HPDE6-E6E7 (cell line): ENCODE data around the gene CD79B.
"Not testable (repeated sequence)": the region's sequence is repeated elsewhere in the genome, so short reads cannot be mapped to it uniquely, and the experiment has no call there.

Experiments used
- DNase-seq: peaks from one replicate; pipeline ENCODE4 v3.0.0; 2011; ENCODE audit warnings: missing footprints; ENCODE audit errors: extremely low spot score

The CD79B gene

GRCh38 chr17:63933598-63933997 lies 1.5 kb upstream of the CD79B start:
- DNase-seq: no peak

GRCh38 chr17:63932721-63933120 lies 590 bp upstream of the CD79B start:
- no peak for DNase-seq

GRCh38 chr17:63930951-63931575 lies 1.1 kb downstream of the CD79B start:
- no peak for DNase-seq

- DNase-seq: no peak
Observed at GRCh38 chr17:63929860-63930766, 2.0 kb downstream of the CD79B start.

GRCh38 chr17:63928966-63929695 lies 3.0 kb downstream of the CD79B start:
- DNase-seq: no peak

GRCh38 chr17:63928172-63928666 lies 3.9 kb downstream of the CD79B start:
- DNase-seq: no peak

- no peak for DNase-seq
Observed at GRCh38 chr17:63927464-63928171, 4.5 kb downstream of the CD79B start.

GRCh38 chr17:63926164-63926563 lies 6.0 kb downstream of the CD79B start:
- no peak for DNase-seq

GRCh38 chr17:63925615-63926014 lies 6.5 kb downstream of the CD79B start:
- no peak for DNase-seq

- DNase-seq: not testable (repeated sequence)
Observed at GRCh38 chr17:63922402-63922801, 9.7 kb downstream of the CD79B start.

- not testable (repeated sequence) for DNase-seq
Observed at GRCh38 chr17:63920779-63921178, 11.4 kb downstream of the CD79B start.

GRCh38 chr17:63920050-63920449 lies 12.1 kb downstream of the CD79B start:
- not testable (repeated sequence) for DNase-seq

GRCh38 chr17:63919311-63919723 lies 12.8 kb downstream of the CD79B start:
- peak; percentile 82 for DNase-seq

GRCh38 chr17:63918789-63919305 lies 13.3 kb downstream of the CD79B start, which contains the start of gene GH1:
Gene GH1 (minus strand): TSS chr17:63918839. CDS start chr17:63918776, 63 bp downstream.
- DNase-seq: not testable (repeated sequence)

GRCh38 chr17:63918305-63918704 lies 13.8 kb downstream of the CD79B start:
- DNase-seq: no peak

- DNase-seq: no peak
Observed at GRCh38 chr17:63917646-63918045, 14.5 kb downstream of the CD79B start.

GRCh38 chr17:63917206-63917605 lies 14.9 kb downstream of the CD79B start:
- not testable (repeated sequence) for DNase-seq

- no peak for DNase-seq
Observed at GRCh38 chr17:63916566-63917185, 15.5 kb downstream of the CD79B start.

GRCh38 chr17:63915753-63916152 lies 16.4 kb downstream of the CD79B start:
- DNase-seq: not testable (repeated sequence)

GRCh38 chr17:63914471-63914870 lies 17.7 kb downstream of the CD79B start:
- DNase-seq: no peak

GRCh38 chr17:63911657-63912100 lies 20.5 kb downstream of the CD79B start:
- DNase-seq: peak; percentile 29
